ENCODE data around the gene NTSR2. TPM values are rescaled to one million over a fixed set of nuclear protein-coding genes. Genes with fewer than 3 reads are reported as not detected.

The NTSR2 gene
- not detected for total RNA-seq

GRCh38 chr2:11669454-11670291 lies at the start of gene NTSR2:
Gene NTSR2 (minus strand): TSS chr2:11670195. CDS start chr2:11670129, 66 bp downstream.
- Histone ChIP-seq H3K27ac (no peak within 1 kb of the TSS), H3K4me3 (peak within 1 kb of the TSS; percentile 12), H3K27me3 (peaks cover 30% of the 10 kb centered on the region), H3K4me1 (peaks cover 11% of the 10 kb centered on the region), H3K9me3 (no peaks in the 10 kb centered on the region), H3K36me3 (no peaks in the 10 kb centered on the region)
- DNase-seq (ENCODE audit: low spot score in 2 of 2), result peak in 1 of 2 donors; percentile 65
- WGBS, result 36% methylated on average over 24 of the region's 93 CpGs
- TF ChIP-seq EP300 (IDR thresholded peaks at IDR 0.05) (no peak), POLR2A (IDR thresholded peaks at IDR 0.05) (no peak), POLR2AphosphoS5 (IDR thresholded peaks at IDR 0.05) (no peak), CTCF (IDR thresholded peaks at IDR 0.05) (no peak)

- no peak for DNase-seq (ENCODE audit: low spot score in 2 of 2)
- no peak for TF ChIP-seq CTCF (IDR thresholded peaks at IDR 0.05)
- TF ChIP-seq POLR2A (IDR thresholded peaks at IDR 0.05), result no peak
- TF ChIP-seq POLR2AphosphoS5 (IDR thresholded peaks at IDR 0.05), result no peak
- no peak for TF ChIP-seq EP300 (IDR thresholded peaks at IDR 0.05)
- WGBS, result 59% methylated on average over 6 of the region's 6 CpGs
- Histone ChIP-seq H3K4me1 (peaks cover 18% of the 10 kb centered on the region), H3K4me3 (no peak overlapping the region), H3K9me3 (no peaks in the 10 kb centered on the region), H3K36me3 (no peaks in the 10 kb centered on the region), H3K27me3 (peaks cover 7% of the 10 kb centered on the region), H3K27ac (no peak overlapping the region)
Measured at GRCh38 chr2:11719230-11719977, 49.4 kb upstream of the NTSR2 start.

GRCh38 chr2:11718606-11719005 lies 48.6 kb upstream of the NTSR2 start:
- Histone ChIP-seq H3K4me3 (no peak overlapping the region), H3K9me3 (no peaks in the 10 kb centered on the region), H3K36me3 (no peaks in the 10 kb centered on the region), H3K27me3 (peaks cover 7% of the 10 kb centered on the region), H3K4me1 (peaks cover 18% of the 10 kb centered on the region), H3K27ac (no peak overlapping the region)
- WGBS, result 66% methylated on average over 5 of the region's 5 CpGs
- DNase-seq (ENCODE audit: low spot score in 2 of 2), result no peak
- TF ChIP-seq EP300 (IDR thresholded peaks at IDR 0.05) (no peak), POLR2AphosphoS5 (IDR thresholded peaks at IDR 0.05) (no peak), POLR2A (IDR thresholded peaks at IDR 0.05) (no peak), CTCF (IDR thresholded peaks at IDR 0.05) (no peak)

GRCh38 chr2:11717623-11718022 lies 47.6 kb upstream of the NTSR2 start:
- no peaks in the 10 kb centered on the region for H3K36me3 ChIP-seq
- H3K27ac ChIP-seq, result no peak overlapping the region
- H3K4me1 ChIP-seq, result peaks cover 18% of the 10 kb centered on the region
- no peak overlapping the region for H3K4me3 ChIP-seq
- TF ChIP-seq POLR2A (IDR thresholded peaks at IDR 0.05), result no peak
- TF ChIP-seq CTCF (IDR thresholded peaks at IDR 0.05), result no peak
- no peak for TF ChIP-seq POLR2AphosphoS5 (IDR thresholded peaks at IDR 0.05)
- TF ChIP-seq EP300 (IDR thresholded peaks at IDR 0.05), result no peak
- peaks cover 7% of the 10 kb centered on the region for H3K27me3 ChIP-seq
- 85% methylated on average over 1 of the region's 1 CpG for WGBS
- no peak for DNase-seq (ENCODE audit: low spot score in 2 of 2)
- H3K9me3 ChIP-seq, result no peaks in the 10 kb centered on the region

Data from suprapubic skin (tissue), 4 donors.